Activated CD4-positive, alpha-beta T cell treated with anti-CD3 and anti-CD28 coated beads, Interleukin-2, amount 50 U/mL, for 4 hours (primary cell): ENCODE results near the gene ST6GALNAC3.

Source experiments
- DNase-seq, 2 experiments: peaks; one replicate each; pipeline ENCODE4 v3.0.0-alpha.2; 2020

Gene ST6GALNAC3

GRCh38 chr1:76669131-76669530 lies 594.6 kb downstream of the ST6GALNAC3 start:
- DNase-seq, result no peak

- no peak for DNase-seq
These were observed 595.2 kb downstream of the ST6GALNAC3 start for GRCh38 chr1:76669624-76670315.

- no peak for DNase-seq
These were observed 600.2 kb downstream of the ST6GALNAC3 start for GRCh38 chr1:76674689-76675210.

- DNase-seq, result no peak
These were observed 603.2 kb downstream of the ST6GALNAC3 start for GRCh38 chr1:76677416-76678405.

- DNase-seq, result no peak
These were observed 605.1 kb downstream of the ST6GALNAC3 start for GRCh38 chr1:76679534-76680152.

- no peak for DNase-seq
These were observed 606.1 kb downstream of the ST6GALNAC3 start for GRCh38 chr1:76680651-76681050.

- DNase-seq, result no peak
These were observed 607.6 kb downstream of the ST6GALNAC3 start for GRCh38 chr1:76682138-76682537.
